Measurements from ENCODE around the gene SIK3.

Gene SIK3

GRCh38 chr11:116860303-116860702 lies 237.9 kb downstream of the SIK3 start:
- DNase-seq (ENCODE audit: low read depth, low spot score): no peak
- H3K27me3 ChIP-seq (ENCODE audit: control insufficient read depth, insufficient read depth, low read length): no peaks in the 10 kb centered on the region
- no peak overlapping the region for H3K27ac ChIP-seq (ENCODE audit: low read length)
- H3K36me3 ChIP-seq (ENCODE audit: control insufficient read depth, insufficient read depth, low read length): peaks cover 16% of the 10 kb centered on the region; the same call in 1 of the 2 replicates
- H3K9me3 ChIP-seq (ENCODE audit: control insufficient read depth, insufficient read depth, low read length): no peaks in the 10 kb centered on the region
- no CpG with 5 or more reads among the region's 6 CpGs for WGBS (ENCODE audit: insufficient coverage, insufficient read length)
- H3K4me3 ChIP-seq (ENCODE audit: low read length): no peak overlapping the region
- no peaks in the 10 kb centered on the region for H3K4me1 ChIP-seq (ENCODE audit: control insufficient read depth, insufficient read depth, low read length)

DNA sequence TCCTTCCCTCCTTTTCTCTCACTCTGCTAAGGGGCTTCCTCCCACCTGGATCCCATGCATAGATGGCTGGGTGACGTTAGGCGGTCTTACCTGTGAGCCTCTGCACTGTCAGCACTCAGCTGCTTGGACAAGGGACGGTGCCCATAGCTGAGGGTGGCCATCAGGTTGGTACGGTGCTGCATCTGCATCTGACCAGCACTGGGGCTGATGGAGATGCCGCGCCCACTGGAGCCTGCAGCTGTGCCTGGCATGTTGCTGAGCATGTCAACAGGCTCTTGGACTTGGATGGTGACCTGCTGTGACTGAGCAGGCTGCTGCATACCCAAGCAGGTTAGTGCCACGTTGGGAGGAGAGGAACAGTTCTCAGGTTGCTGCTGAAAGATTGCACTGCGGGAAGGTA lies 239.1 kb downstream of the SIK3 start:
- Histone ChIP-seq H3K4me1 (ENCODE audit: control insufficient read depth, insufficient read depth, low read length) (no peaks in the 10 kb centered on the region), H3K36me3 (ENCODE audit: control insufficient read depth, insufficient read depth, low read length) (peaks cover 16% of the 10 kb centered on the region; the same call in 1 of the 2 replicates)

GRCh38 chr11:116857936-116858335 lies 240.3 kb downstream of the SIK3 start:
- Histone ChIP-seq H3K27me3 (ENCODE audit: control insufficient read depth, insufficient read depth, low read length) (no peaks in the 10 kb centered on the region), H3K36me3 (ENCODE audit: control insufficient read depth, insufficient read depth, low read length) (peaks cover 16% of the 10 kb centered on the region; the same call in 1 of the 2 replicates), H3K27ac (ENCODE audit: low read length) (no peak overlapping the region), H3K4me3 (ENCODE audit: low read length) (no peak overlapping the region), H3K9me3 (ENCODE audit: control insufficient read depth, insufficient read depth, low read length) (no peaks in the 10 kb centered on the region), H3K4me1 (ENCODE audit: control insufficient read depth, insufficient read depth, low read length) (no peaks in the 10 kb centered on the region)
- WGBS (ENCODE audit: insufficient coverage, insufficient read length): no CpG with 5 or more reads among the region's 7 CpGs
- DNase-seq (ENCODE audit: low read depth, low spot score): no peak

More for the DNA sequence above, 239.1 kb downstream of the SIK3 start:
- DNase-seq (ENCODE audit: low read depth, low spot score): no peak
- Histone ChIP-seq H3K4me3 (ENCODE audit: low read length) (no peak overlapping the region), H3K9me3 (ENCODE audit: control insufficient read depth, insufficient read depth, low read length) (no peaks in the 10 kb centered on the region), H3K27ac (ENCODE audit: low read length) (no peak overlapping the region), H3K27me3 (ENCODE audit: control insufficient read depth, insufficient read depth, low read length) (no peaks in the 10 kb centered on the region)
- WGBS (ENCODE audit: insufficient coverage, insufficient read length): no CpG with 5 or more reads among the region's 8 CpGs

DNA sequence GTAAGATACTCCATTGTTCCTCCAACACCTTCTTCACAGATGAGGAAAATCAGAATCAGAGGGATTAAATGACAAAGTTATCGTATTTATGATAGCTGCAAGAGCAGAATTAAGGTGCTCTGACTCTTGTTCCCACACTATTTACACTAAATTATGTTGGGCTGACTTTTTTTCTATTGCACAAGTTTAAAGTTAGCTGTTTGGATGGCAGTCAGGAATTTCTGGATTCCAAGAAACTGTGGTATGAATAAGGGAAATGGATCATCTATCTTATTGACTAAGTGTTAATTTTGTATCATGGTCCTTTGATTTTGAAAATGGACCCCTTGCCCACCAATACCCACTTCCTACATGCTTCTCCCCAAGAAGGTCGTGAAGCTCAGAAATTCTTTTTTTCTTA lies 240.9 kb downstream of the SIK3 start:
- Histone ChIP-seq H3K4me3 (ENCODE audit: low read length) (no peak overlapping the region), H3K27me3 (ENCODE audit: control insufficient read depth, insufficient read depth, low read length) (no peaks in the 10 kb centered on the region), H3K27ac (ENCODE audit: low read length) (no peak overlapping the region), H3K9me3 (ENCODE audit: control insufficient read depth, insufficient read depth, low read length) (no peaks in the 10 kb centered on the region), H3K36me3 (ENCODE audit: control insufficient read depth, insufficient read depth, low read length) (peaks cover 16% of the 10 kb centered on the region; the same call in 1 of the 2 replicates), H3K4me1 (ENCODE audit: control insufficient read depth, insufficient read depth, low read length) (no peaks in the 10 kb centered on the region)
- no peak for DNase-seq (ENCODE audit: low read depth, low spot score)
- WGBS (ENCODE audit: insufficient coverage, insufficient read length): no CpG with 5 or more reads among the region's 2 CpGs

DNA sequence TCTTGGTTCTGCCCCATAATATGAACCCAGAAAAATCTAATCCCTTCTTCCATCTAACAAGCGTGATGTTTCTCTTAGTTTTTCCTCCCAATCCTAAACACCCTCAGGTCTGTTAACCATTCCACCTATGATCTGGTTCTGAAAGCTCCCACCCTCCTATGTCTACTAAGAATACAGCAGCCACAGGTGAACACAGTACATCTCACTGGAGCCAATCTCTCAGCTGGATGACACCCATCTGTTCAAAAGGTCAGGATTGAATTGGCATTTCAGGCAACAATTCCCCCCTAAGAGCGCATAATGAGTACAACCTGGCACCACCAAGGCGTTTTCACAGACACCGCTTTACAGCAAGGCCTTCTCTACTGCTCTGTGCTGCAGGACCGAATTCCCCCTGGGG lies 241.8 kb downstream of the SIK3 start:
- no CpG with 5 or more reads among the region's 5 CpGs for WGBS (ENCODE audit: insufficient coverage, insufficient read length)
- H3K27me3 ChIP-seq (ENCODE audit: control insufficient read depth, insufficient read depth, low read length): no peaks in the 10 kb centered on the region
- no peak overlapping the region for H3K27ac ChIP-seq (ENCODE audit: low read length)
- no peaks in the 10 kb centered on the region for H3K9me3 ChIP-seq (ENCODE audit: control insufficient read depth, insufficient read depth, low read length)
- H3K4me3 ChIP-seq (ENCODE audit: low read length): no peak overlapping the region
- no peak for DNase-seq (ENCODE audit: low read depth, low spot score)
- H3K4me1 ChIP-seq (ENCODE audit: control insufficient read depth, insufficient read depth, low read length): no peaks in the 10 kb centered on the region
- H3K36me3 ChIP-seq (ENCODE audit: control insufficient read depth, insufficient read depth, low read length): peaks cover 16% of the 10 kb centered on the region; the same call in 1 of the 2 replicates

- peaks cover 13% of the 10 kb centered on the region; the same call in 1 of the 2 replicates for H3K36me3 ChIP-seq (ENCODE audit: control insufficient read depth, insufficient read depth, low read length)
- WGBS (ENCODE audit: insufficient coverage, insufficient read length): no CpG with 5 or more reads among the region's 7 CpGs
- no peak for DNase-seq (ENCODE audit: low read depth, low spot score)
- no peak overlapping the region for H3K4me3 ChIP-seq (ENCODE audit: low read length)
- no peaks in the 10 kb centered on the region for H3K4me1 ChIP-seq (ENCODE audit: control insufficient read depth, insufficient read depth, low read length)
- no peak overlapping the region for H3K27ac ChIP-seq (ENCODE audit: low read length)
- H3K27me3 ChIP-seq (ENCODE audit: control insufficient read depth, insufficient read depth, low read length): no peaks in the 10 kb centered on the region
- no peaks in the 10 kb centered on the region for H3K9me3 ChIP-seq (ENCODE audit: control insufficient read depth, insufficient read depth, low read length)
Observed at GRCh38 chr11:116855413-116855812, 242.8 kb downstream of the SIK3 start.

- no peak for DNase-seq (ENCODE audit: low read depth, low spot score)
- Histone ChIP-seq H3K27me3 (ENCODE audit: control insufficient read depth, insufficient read depth, low read length) (no peaks in the 10 kb centered on the region), H3K27ac (ENCODE audit: low read length) (no peak overlapping the region), H3K4me3 (ENCODE audit: low read length) (no peak overlapping the region), H3K36me3 (ENCODE audit: control insufficient read depth, insufficient read depth, low read length) (peaks cover 7% of the 10 kb centered on the region; the same call in 1 of the 2 replicates), H3K9me3 (ENCODE audit: control insufficient read depth, insufficient read depth, low read length) (no peaks in the 10 kb centered on the region), H3K4me1 (ENCODE audit: control insufficient read depth, insufficient read depth, low read length) (no peaks in the 10 kb centered on the region)
- no CpG with 5 or more reads among the region's 6 CpGs for WGBS (ENCODE audit: insufficient coverage, insufficient read length)
Observed at GRCh38 chr11:116853461-116854073, 244.7 kb downstream of the SIK3 start.

DNA sequence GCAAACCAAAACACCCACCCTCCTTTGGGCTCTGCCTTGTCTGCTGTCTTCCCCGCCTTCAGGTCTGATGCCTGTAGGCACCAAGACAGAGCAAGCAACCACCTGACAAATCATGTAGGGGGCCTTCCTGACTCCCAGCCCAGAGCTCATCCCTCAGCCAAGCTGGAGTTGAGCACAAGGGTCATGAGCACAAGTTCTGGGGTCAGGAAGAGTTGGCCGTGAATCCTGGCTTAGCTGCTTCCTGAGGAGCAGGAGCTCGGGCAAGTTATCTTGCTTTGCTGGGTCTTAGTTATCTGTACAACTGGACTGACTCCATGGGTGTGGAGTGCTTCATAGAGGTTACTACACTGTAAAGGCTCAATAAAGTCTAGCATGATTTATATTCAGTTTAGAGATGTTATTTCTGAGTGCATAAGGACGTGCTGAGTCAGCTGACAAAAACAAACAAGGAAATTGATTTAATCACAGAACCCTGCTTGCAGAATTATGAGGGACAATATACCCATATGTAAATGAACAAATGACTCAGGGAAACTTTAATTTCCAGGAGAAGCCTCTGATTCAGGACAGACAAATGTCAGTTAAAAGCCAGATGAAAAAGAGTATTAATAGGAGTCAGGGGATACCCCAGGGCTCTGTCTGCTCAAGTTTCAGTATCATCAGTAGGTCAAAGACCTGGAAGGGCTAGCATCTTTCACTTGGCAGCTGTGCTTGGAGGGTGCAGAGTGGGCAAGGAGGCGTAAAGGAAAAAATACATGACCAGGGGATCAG lies 245.8 kb downstream of the SIK3 start:
- Histone ChIP-seq H3K4me1 (ENCODE audit: control insufficient read depth, insufficient read depth, low read length) (no peaks in the 10 kb centered on the region), H3K27me3 (ENCODE audit: control insufficient read depth, insufficient read depth, low read length) (no peaks in the 10 kb centered on the region), H3K27ac (ENCODE audit: low read length) (no peak overlapping the region), H3K36me3 (ENCODE audit: control insufficient read depth, insufficient read depth, low read length) (peaks cover 4% of the 10 kb centered on the region), H3K4me3 (ENCODE audit: low read length) (no peak overlapping the region), H3K9me3 (ENCODE audit: control insufficient read depth, insufficient read depth, low read length) (no peaks in the 10 kb centered on the region)
- DNase-seq (ENCODE audit: low read depth, low spot score): no peak
- no CpG with 5 or more reads among the region's 5 CpGs for WGBS (ENCODE audit: insufficient coverage, insufficient read length)

DNA sequence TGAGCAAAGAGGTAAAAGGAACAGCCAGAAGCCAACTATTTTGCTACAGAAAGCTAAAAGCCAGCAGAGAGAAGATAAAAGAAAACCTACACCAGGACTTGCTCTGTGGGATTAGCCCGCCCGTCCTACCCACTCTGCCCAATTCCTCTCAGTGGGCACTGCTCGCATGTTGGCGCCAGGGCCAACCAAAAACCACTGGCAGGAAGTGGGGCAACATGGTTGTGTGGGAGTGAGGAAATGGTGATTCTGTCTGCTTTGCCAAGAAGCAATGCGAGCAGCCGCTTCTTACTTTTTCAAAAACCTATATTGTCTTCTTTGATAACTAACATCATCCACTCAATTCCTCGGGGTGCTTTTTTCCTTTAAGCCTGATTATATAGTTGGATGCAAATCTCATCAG lies 246.6 kb downstream of the SIK3 start:
- no peak overlapping the region for H3K27ac ChIP-seq (ENCODE audit: low read length)
- no peaks in the 10 kb centered on the region for H3K9me3 ChIP-seq (ENCODE audit: control insufficient read depth, insufficient read depth, low read length)
- DNase-seq (ENCODE audit: low read depth, low spot score): no peak
- no CpG with 5 or more reads among the region's 7 CpGs for WGBS (ENCODE audit: insufficient coverage, insufficient read length)
- H3K36me3 ChIP-seq (ENCODE audit: control insufficient read depth, insufficient read depth, low read length): peaks cover 11% of the 10 kb centered on the region
- H3K4me3 ChIP-seq (ENCODE audit: low read length): no peak overlapping the region
- H3K27me3 ChIP-seq (ENCODE audit: control insufficient read depth, insufficient read depth, low read length): no peaks in the 10 kb centered on the region
- H3K4me1 ChIP-seq (ENCODE audit: control insufficient read depth, insufficient read depth, low read length): no peaks in the 10 kb centered on the region

DNA sequence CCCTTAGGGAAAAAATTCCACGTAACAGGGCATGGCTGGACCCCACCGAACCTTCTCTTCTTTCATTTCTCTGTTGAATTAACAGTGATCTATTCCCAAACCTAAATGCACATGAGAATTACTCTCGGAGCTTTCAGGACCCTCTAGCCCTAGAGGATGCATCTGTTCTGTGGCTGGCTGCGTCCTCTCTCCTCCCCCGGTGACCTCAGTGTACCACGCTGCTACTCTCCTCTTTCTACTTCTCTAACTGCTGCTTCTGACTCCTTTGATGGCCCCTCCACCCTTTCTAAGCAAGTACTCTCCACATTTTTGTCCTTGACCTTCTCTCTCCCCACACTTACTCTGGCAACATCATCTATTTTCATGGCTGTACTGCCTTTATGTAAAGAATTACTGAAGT lies 248.7 kb downstream of the SIK3 start:
- no peak for DNase-seq (ENCODE audit: low read depth, low spot score)
- H3K36me3 ChIP-seq (ENCODE audit: control insufficient read depth, insufficient read depth, low read length): peaks cover 19% of the 10 kb centered on the region
- no CpG with 5 or more reads among the region's 6 CpGs for WGBS (ENCODE audit: insufficient coverage, insufficient read length)

More for the DNA sequence above, 248.7 kb downstream of the SIK3 start:
- Histone ChIP-seq H3K9me3 (ENCODE audit: control insufficient read depth, insufficient read depth, low read length) (no peaks in the 10 kb centered on the region), H3K27me3 (ENCODE audit: control insufficient read depth, insufficient read depth, low read length) (no peaks in the 10 kb centered on the region), H3K4me3 (ENCODE audit: low read length) (no peak overlapping the region), H3K27ac (ENCODE audit: low read length) (no peak overlapping the region), H3K4me1 (ENCODE audit: control insufficient read depth, insufficient read depth, low read length) (no peaks in the 10 kb centered on the region)
